Trophoblast cell (in vitro differentiated cells and primary cell): ENCODE data around the gene IFT27.

Experiments
- DNase-seq, 2 donors: peaks; one replicate each; pipeline ENCODE4 v3.0.0-alpha.2; 2016
- H2AFZ ChIP-seq: 2 replicates; pipeline ENCODE4 v1.6.1; 2013; ENCODE audit warnings: low read length, moderate library complexity, mild to moderate bottlenecking; ENCODE audit not compliant: insufficient read depth, poor library complexity
- H2AK5ac ChIP-seq: 2 replicates; pipeline ENCODE4 v1.6.1; 2013; ENCODE audit warnings: mild to moderate bottlenecking, low read length
- H2BK120ac ChIP-seq: 2 replicates; pipeline ENCODE4 v1.6.1; 2013; ENCODE audit warnings: low read length, mild to moderate bottlenecking, moderate library complexity; ENCODE audit not compliant: insufficient read depth, poor library complexity
- H2BK12ac ChIP-seq: 2 replicates; pipeline ENCODE4 v1.6.1; 2013; ENCODE audit warnings: mild to moderate bottlenecking, low read length, moderate library complexity
- H2BK5ac ChIP-seq: 2 replicates; pipeline ENCODE4 v1.6.1; 2013; ENCODE audit warnings: low read length, low read depth, moderate library complexity, mild to moderate bottlenecking; ENCODE audit not compliant: poor library complexity
- H3K14ac ChIP-seq: 2 replicates; pipeline ENCODE4 v1.6.1; 2013; ENCODE audit warnings: mild to moderate bottlenecking, low read length
- H3K18ac ChIP-seq: 2 replicates; pipeline ENCODE4 v1.6.1; 2013; ENCODE audit warnings: mild to moderate bottlenecking, low read length
- H3K23ac ChIP-seq: 2 replicates; pipeline ENCODE4 v1.6.1; 2013; ENCODE audit warnings: low read length
- H3K27ac ChIP-seq: 2 replicates; pipeline ENCODE4 v1.5.1; 2013; ENCODE audit warnings: low read depth, mild to moderate bottlenecking, inconsistent platforms, low read length, moderate library complexity
- H3K27me3 ChIP-seq: 2 replicates; pipeline ENCODE4 v1.6.1; 2013; ENCODE audit warnings: inconsistent platforms, mild to moderate bottlenecking, low read length, moderate library complexity; ENCODE audit not compliant: insufficient read depth
- H3K36me3 ChIP-seq, 2 experiments: 1 replicate in 1 of 2; 2 replicates in 1 of 2; pipeline ENCODE4 v1.6.1; 2013; ENCODE audit warnings: low read length in 2 of 2, mild to moderate bottlenecking in 2 of 2, moderate library complexity in 1 of 2; ENCODE audit not compliant: insufficient read depth in 2 of 2, control insufficient read depth in 1 of 2
- H3K4ac ChIP-seq: 2 replicates; pipeline ENCODE4 v1.6.1; 2013; ENCODE audit warnings: low read depth, mild to moderate bottlenecking, low read length, moderate library complexity
- H3K4me1 ChIP-seq, 2 experiments: 1 replicate in 1 of 2; 2 replicates in 1 of 2; pipeline ENCODE4 v1.6.1; 2013; ENCODE audit warnings: low read length in 2 of 2, mild to moderate bottlenecking in 2 of 2, moderate library complexity in 1 of 2; ENCODE audit not compliant: insufficient read depth in 2 of 2, control insufficient read depth in 1 of 2
- H3K4me2 ChIP-seq: 2 replicates; pipeline ENCODE4 v1.6.1; 2013; ENCODE audit warnings: inconsistent platforms, mild to moderate bottlenecking, low read length, moderate library complexity
- H3K4me3 ChIP-seq: 2 replicates; pipeline ENCODE4 v1.5.1; 2013; ENCODE audit warnings: mild to moderate bottlenecking, low read depth, low read length, inconsistent platforms
- H3K79me1 ChIP-seq: one replicate; pipeline ENCODE4 v1.6.1; 2013; ENCODE audit warnings: low read length
- H3K79me2 ChIP-seq: 2 replicates; pipeline ENCODE4 v1.6.1; 2013; ENCODE audit warnings: low read length, mild to moderate bottlenecking; ENCODE audit not compliant: control insufficient read depth, insufficient read depth, poor library complexity
- H3K9ac ChIP-seq: 2 replicates; pipeline ENCODE4 v1.6.1; 2013; ENCODE audit warnings: mild to moderate bottlenecking, low read length
- H3K9me3 ChIP-seq: 2 replicates; pipeline ENCODE4 v1.6.1; 2013; ENCODE audit warnings: low read depth, mild to moderate bottlenecking, control low read depth, inconsistent platforms, low read length; ENCODE audit not compliant: insufficient read depth
- H4K12ac ChIP-seq: 2 replicates; pipeline ENCODE4 v1.6.1; 2013; ENCODE audit warnings: low read depth, mild to moderate bottlenecking, low read length, moderate library complexity
- H4K8ac ChIP-seq: 2 replicates; pipeline ENCODE4 v1.6.1; 2013; ENCODE audit warnings: low read depth, mild to moderate bottlenecking, low read length, moderate library complexity
- H4K91ac ChIP-seq: one replicate; pipeline ENCODE4 v1.6.1; 2013; ENCODE audit warnings: low read depth, mild to moderate bottlenecking, low read length, moderate library complexity
- WGBS: extraction: QIAGEN DNeasy Blood & Tissue Kit; methylation state at CpG from one replicate; pipeline ENCODE4 v1.1.7; 2013; ENCODE audit warnings: missing lambda C conversion rate; ENCODE audit not compliant: insufficient read length, insufficient coverage; ENCODE audit errors: extremely low coverage; 5-methylcytosine and 5-hydroxymethylcytosine counted together

Gene IFT27

GRCh38 chr22:36738416-36739020 lies 37.4 kb downstream of the IFT27 start:
- H3K9me3 ChIP-seq: peaks cover 6% of the 10 kb centered on the region
- no peak overlapping the region for H3K4me2 ChIP-seq
- H3K23ac ChIP-seq: no peak overlapping the region
- no peak overlapping the region for H4K8ac ChIP-seq
- no peak overlapping the region for H3K27ac ChIP-seq
- H3K4me1 ChIP-seq: no peaks in the 10 kb centered on the region
- H4K12ac ChIP-seq: no peak overlapping the region
- H3K18ac ChIP-seq: no peak overlapping the region
- H2BK5ac ChIP-seq: no peak overlapping the region
- no peaks in the 10 kb centered on the region for H3K79me1 ChIP-seq
- H3K14ac ChIP-seq: no peak overlapping the region
- no peak overlapping the region for H2AK5ac ChIP-seq
- H3K4me3 ChIP-seq: no peak overlapping the region
- H3K36me3 ChIP-seq: no peaks in the 10 kb centered on the region
- H3K79me2 ChIP-seq: no peaks in the 10 kb centered on the region
- H3K4ac ChIP-seq: no peak overlapping the region
- no peaks in the 10 kb centered on the region for H3K27me3 ChIP-seq
- no peak overlapping the region for H2BK120ac ChIP-seq
- H2BK12ac ChIP-seq: no peak overlapping the region
- no peak overlapping the region for H2AFZ ChIP-seq
- H4K91ac ChIP-seq: no peak overlapping the region
- peak overlapping the region; percentile 55 for H3K9ac ChIP-seq
- no CpG with 5 or more reads among the region's 6 CpGs for WGBS
- DNase-seq: no peak

GRCh38 chr22:36737776-36738175 lies 38.1 kb downstream of the IFT27 start:
- Histone ChIP-seq H3K79me2 (no peaks in the 10 kb centered on the region), H3K4me1 (no peaks in the 10 kb centered on the region), H3K14ac (no peak overlapping the region), H4K8ac (no peak overlapping the region), H3K4me3 (no peak overlapping the region), H2AFZ (no peak overlapping the region), H3K9me3 (peaks cover 6% of the 10 kb centered on the region), H3K4me2 (no peak overlapping the region), H3K23ac (no peak overlapping the region), H2BK12ac (no peak overlapping the region), H2BK120ac (no peak overlapping the region), H2BK5ac (no peak overlapping the region), H3K79me1 (no peaks in the 10 kb centered on the region), H4K91ac (no peak overlapping the region), H3K36me3 (no peaks in the 10 kb centered on the region), H3K9ac (no peak overlapping the region), H4K12ac (no peak overlapping the region), H3K18ac (no peak overlapping the region), H3K27ac (no peak overlapping the region), H3K4ac (no peak overlapping the region), H2AK5ac (no peak overlapping the region), H3K27me3 (no peaks in the 10 kb centered on the region)
- no peak for DNase-seq
- WGBS: no CpG with 5 or more reads among the region's 6 CpGs

- no peak overlapping the region for H3K4ac ChIP-seq
- H3K4me1 ChIP-seq: no peaks in the 10 kb centered on the region
- H3K27ac ChIP-seq: no peak overlapping the region
- no peak overlapping the region for H2BK120ac ChIP-seq
- no peak overlapping the region for H4K12ac ChIP-seq
- no peak overlapping the region for H4K91ac ChIP-seq
- H2BK5ac ChIP-seq: no peak overlapping the region
- no peak overlapping the region for H2AFZ ChIP-seq
- no peak overlapping the region for H3K4me3 ChIP-seq
- H2BK12ac ChIP-seq: no peak overlapping the region
- no peaks in the 10 kb centered on the region for H3K79me1 ChIP-seq
- H3K9me3 ChIP-seq: peaks cover 6% of the 10 kb centered on the region
- H4K8ac ChIP-seq: no peak overlapping the region
- H3K79me2 ChIP-seq: no peaks in the 10 kb centered on the region
- no peak overlapping the region for H3K9ac ChIP-seq
- H3K4me2 ChIP-seq: no peak overlapping the region
- H3K27me3 ChIP-seq: no peaks in the 10 kb centered on the region
- H3K23ac ChIP-seq: no peak overlapping the region
- no CpG with 5 or more reads among the region's 10 CpGs for WGBS
- H3K14ac ChIP-seq: no peak overlapping the region
- no peaks in the 10 kb centered on the region for H3K36me3 ChIP-seq
- H3K18ac ChIP-seq: no peak overlapping the region
- no peak overlapping the region for H2AK5ac ChIP-seq
- DNase-seq: no peak
Measured at GRCh38 chr22:36736701-36737320, 39.1 kb downstream of the IFT27 start.

GRCh38 chr22:36734171-36735058 lies 41.5 kb downstream of the IFT27 start:
- H2BK12ac ChIP-seq: no peak overlapping the region
- no peak overlapping the region for H2AFZ ChIP-seq
- H3K23ac ChIP-seq: no peak overlapping the region

More at GRCh38 chr22:36734171-36735058, 41.5 kb downstream of the IFT27 start:
- Histone ChIP-seq H3K9me3 (peaks cover 6% of the 10 kb centered on the region), H4K8ac (no peak overlapping the region), H2BK5ac (no peak overlapping the region), H3K27ac (no peak overlapping the region), H3K4me1 (no peaks in the 10 kb centered on the region), H3K79me1 (no peaks in the 10 kb centered on the region), H4K91ac (no peak overlapping the region), H2AK5ac (no peak overlapping the region), H2BK120ac (no peak overlapping the region), H3K36me3 (no peaks in the 10 kb centered on the region), H3K14ac (no peak overlapping the region), H3K18ac (no peak overlapping the region), H3K4me3 (no peak overlapping the region), H3K4ac (no peak overlapping the region), H3K4me2 (no peak overlapping the region), H3K79me2 (no peaks in the 10 kb centered on the region), H3K27me3 (no peaks in the 10 kb centered on the region), H3K9ac (no peak overlapping the region), H4K12ac (no peak overlapping the region)
- no peak for DNase-seq
- no CpG with 5 or more reads among the region's 10 CpGs for WGBS
